Activated CD4-positive, alpha-beta T cell treated with anti-CD3 and anti-CD28 coated beads, Interleukin-2, amount 10 ng/mL, durations not matched to agents 7 days and 5 days (primary cell): ENCODE results near the gene CCR7. TPM values are rescaled to one million over a fixed set of nuclear protein-coding genes. Genes with fewer than 3 reads are reported as not detected.
A peak's percentile ranks its signal among the peaks of the same experiment; 100 is the strongest.

Experiments used
- CTCF ChIA-PET: fragments of 350-600 bp; sonication (Branson Sonifier 250); formaldehyde crosslinking; loops from one replicate; lab custom pipeline; 2021; ENCODE audit warnings: antibody characterized with exemption; lab: Charles Lee
- POLR2A ChIA-PET: fragments of 350-600 bp; sonication (Branson Sonifier 250); formaldehyde crosslinking; loops from one replicate; lab custom pipeline; 2021; ENCODE audit warnings: antibody characterized with exemption; lab: Charles Lee
- DNase-seq: peaks from one replicate; pipeline ENCODE4 v3.0.0-alpha.2; 2020
- H3K27ac Mint-ChIP-seq: one replicate; pipeline ENCODE4 v1.8.0; 2021; ENCODE audit warnings: mild to moderate bottlenecking, moderate library complexity, mixed read lengths
- H3K27me3 Mint-ChIP-seq: one replicate; pipeline ENCODE4 v1.8.0; 2021; ENCODE audit warnings: mixed read lengths
- H3K36me3 Mint-ChIP-seq: one replicate; pipeline ENCODE4 v1.8.0; 2021; ENCODE audit warnings: low read depth, mixed read lengths
- H3K4me1 Mint-ChIP-seq: one replicate; pipeline ENCODE4 v1.8.0; 2021; ENCODE audit warnings: mixed read lengths
- H3K4me3 Mint-ChIP-seq: one replicate; pipeline ENCODE4 v1.8.0; 2021; ENCODE audit warnings: mild to moderate bottlenecking, moderate library complexity, mixed read lengths
- H3K9me3 Mint-ChIP-seq: one replicate; pipeline ENCODE4 v1.8.0; 2021; ENCODE audit warnings: mixed read lengths
- total RNA-seq, 2 experiments: library from RNA; stranded (reverse); gene quantifications; one replicate each; pipeline ENCODE4 v1.2.3, GENCODE V29; 2021

CCR7 gene
- total RNA-seq = 100 to 1,000 TPM; 281 to 323 TPM

- Mint-ChIP-seq H3K36me3 (peaks cover 68% of the 10 kb centered on the region), H3K27me3 (peaks cover 3% of the 10 kb centered on the region), H3K4me1 (peaks cover 43% of the 10 kb centered on the region), H3K4me3 (peak within 1 kb of the TSS; percentile 86), H3K27ac (peak within 1 kb of the TSS; percentile 89), H3K9me3 (peaks cover 11% of the 10 kb centered on the region)
- POLR2A ChIA-PET = interaction anchor here (0.7 kb wide), 1 partner anchor 40 kb away, joined by 4 read pairs; no protein-coding TSS in a partner anchor
- CTCF ChIA-PET = interaction anchor here (0.6 to 14.8 kb wide), 8 partner anchors 11 to 1884 kb away, joined by 3 to 317 read pairs (median 4); no protein-coding TSS in a partner anchor
- peak; percentile 89 for DNase-seq
Observed at GRCh38 chr17:40564883-40565768, at the start of gene CCR7. CCR7 (minus strand) TSS chr17:40565472; CDS start chr17:40565409, 63 bp downstream.

- no peak for DNase-seq
- POLR2A ChIA-PET = interaction anchor here (1.2 to 1.5 kb wide), 2 partner anchors 53 to 54 kb away, joined by 4 to 5 read pairs; no protein-coding TSS in a partner anchor
- H3K9me3 Mint-ChIP-seq = peaks cover 2% of the 10 kb centered on the region
- peaks cover 90% of the 10 kb centered on the region for H3K4me1 Mint-ChIP-seq
- no peaks in the 10 kb centered on the region for H3K27me3 Mint-ChIP-seq
- H3K27ac Mint-ChIP-seq = peak overlapping the region; percentile 88
- peak overlapping the region; percentile 33 for H3K4me3 Mint-ChIP-seq
- H3K36me3 Mint-ChIP-seq = no peaks in the 10 kb centered on the region
- CTCF ChIA-PET = interaction anchor here (0.8 to 2.4 kb wide), 7 partner anchors 10 to 33 kb away, joined by 3 to 11 read pairs (median 6); partner anchors contain the start of gene SMARCE1
Observed at GRCh38 chr17:40614431-40615067, 49.3 kb upstream of the CCR7 start.

GRCh38 chr17:40613467-40614154, 48.3 kb upstream of the CCR7 start:
- no peak for DNase-seq

GRCh38 chr17:40612599-40613244, 47.5 kb upstream of the CCR7 start:
- peak overlapping the region; percentile 96 for H3K27ac Mint-ChIP-seq
- ChIA-PET POLR2A (interaction anchor here (1.2 kb wide), 1 partner anchor 50 kb away, joined by 5 read pairs; no protein-coding TSS in a partner anchor), CTCF (interaction anchor here (2.0 kb wide), 1 partner anchor 12 kb away, joined by 8 read pairs; no protein-coding TSS in a partner anchor)
- H3K9me3 Mint-ChIP-seq = peaks cover 3% of the 10 kb centered on the region
- DNase-seq = peak; percentile 57
- peaks cover 96% of the 10 kb centered on the region for H3K4me1 Mint-ChIP-seq
- peak overlapping the region; percentile 68 for H3K4me3 Mint-ChIP-seq
- no peaks in the 10 kb centered on the region for H3K27me3 Mint-ChIP-seq
- peaks cover 2% of the 10 kb centered on the region for H3K36me3 Mint-ChIP-seq

More at GRCh38 chr17:40613467-40614154, 48.3 kb upstream of the CCR7 start:
- Mint-ChIP-seq H3K4me3 (peak overlapping the region; percentile 68), H3K4me1 (peaks cover 90% of the 10 kb centered on the region), H3K9me3 (peaks cover 3% of the 10 kb centered on the region), H3K27ac (peak overlapping the region; percentile 96), H3K36me3 (peaks cover 2% of the 10 kb centered on the region), H3K27me3 (no peaks in the 10 kb centered on the region)
- ChIA-PET CTCF (interaction anchor here (0.7 to 2.0 kb wide), 3 partner anchors 11 to 16 kb away, joined by 3 to 8 read pairs (median 3); no protein-coding TSS in a partner anchor), POLR2A (interaction anchor here (1.2 kb wide), 1 partner anchor 51 kb away, joined by 5 read pairs; no protein-coding TSS in a partner anchor)

GRCh38 chr17:40611840-40612474, 46.7 kb upstream of the CCR7 start:
- Mint-ChIP-seq H3K27ac (peak overlapping the region; percentile 91), H3K4me3 (peak overlapping the region; percentile 25), H3K9me3 (peaks cover 3% of the 10 kb centered on the region), H3K4me1 (peaks cover 97% of the 10 kb centered on the region), H3K36me3 (peaks cover 2% of the 10 kb centered on the region), H3K27me3 (no peaks in the 10 kb centered on the region)
- DNase-seq = no peak
- ChIA-PET CTCF (interaction anchor here (0.7 to 2.0 kb wide), 4 partner anchors 10 to 50 kb away, joined by 3 to 8 read pairs (median 6); no protein-coding TSS in a partner anchor), POLR2A (interaction anchor here (1.2 kb wide), 1 partner anchor 49 kb away, joined by 5 read pairs; no protein-coding TSS in a partner anchor)

- H3K4me1 Mint-ChIP-seq = peaks cover 96% of the 10 kb centered on the region
- no peak overlapping the region for H3K4me3 Mint-ChIP-seq
- DNase-seq = no peak
- peaks cover 2% of the 10 kb centered on the region for H3K36me3 Mint-ChIP-seq
- H3K27me3 Mint-ChIP-seq = no peaks in the 10 kb centered on the region
- peak overlapping the region; percentile 72 for H3K27ac Mint-ChIP-seq
- CTCF ChIA-PET = interaction anchor here (0.6 to 2.0 kb wide), 7 partner anchors 11 to 939 kb away, joined by 3 to 8 read pairs (median 3); no protein-coding TSS in a partner anchor
- POLR2A ChIA-PET = no interaction called here
- H3K9me3 Mint-ChIP-seq = peaks cover 3% of the 10 kb centered on the region
Observed at GRCh38 chr17:40610359-40610758, 45.1 kb upstream of the CCR7 start.

GRCh38 chr17:40608061-40608581, 42.8 kb upstream of the CCR7 start:
- CTCF ChIA-PET = interaction anchor here (0.6 to 1.3 kb wide), 2 partner anchors 31 to 1494 kb away, joined by 3 to 4 read pairs; no protein-coding TSS in a partner anchor
- no peaks in the 10 kb centered on the region for H3K27me3 Mint-ChIP-seq
- POLR2A ChIA-PET = interaction anchor here (0.8 to 1.3 kb wide), 2 partner anchors 45 to 47 kb away, joined by 3 read pairs; no protein-coding TSS in a partner anchor
- peak overlapping the region; percentile 93 for H3K27ac Mint-ChIP-seq
- H3K4me1 Mint-ChIP-seq = peaks cover 96% of the 10 kb centered on the region
- peak overlapping the region; percentile 43 for H3K4me3 Mint-ChIP-seq
- peak; percentile 61 for DNase-seq
- H3K9me3 Mint-ChIP-seq = peaks cover 3% of the 10 kb centered on the region
- peaks cover 2% of the 10 kb centered on the region for H3K36me3 Mint-ChIP-seq

GRCh38 chr17:40607641-40608040, 42.4 kb upstream of the CCR7 start:
- ChIA-PET CTCF (interaction anchor here (1.3 kb wide), 1 partner anchor 31 kb away, joined by 4 read pairs; no protein-coding TSS in a partner anchor), POLR2A (interaction anchor here (0.8 to 1.3 kb wide), 2 partner anchors 44 to 46 kb away, joined by 3 read pairs; no protein-coding TSS in a partner anchor)
- peaks cover 3% of the 10 kb centered on the region for H3K9me3 Mint-ChIP-seq
- peak overlapping the region; percentile 43 for H3K4me3 Mint-ChIP-seq
- H3K27ac Mint-ChIP-seq = peak overlapping the region; percentile 93
- H3K36me3 Mint-ChIP-seq = peaks cover 6% of the 10 kb centered on the region
- DNase-seq = peak; percentile 64
- no peaks in the 10 kb centered on the region for H3K27me3 Mint-ChIP-seq
- H3K4me1 Mint-ChIP-seq = peaks cover 96% of the 10 kb centered on the region

- Mint-ChIP-seq H3K27me3 (no peaks in the 10 kb centered on the region), H3K4me3 (no peak overlapping the region), H3K9me3 (peaks cover 3% of the 10 kb centered on the region), H3K4me1 (peaks cover 97% of the 10 kb centered on the region), H3K36me3 (peaks cover 8% of the 10 kb centered on the region), H3K27ac (peak overlapping the region; percentile 98)
- CTCF ChIA-PET = no interaction called here
- no peak for DNase-seq
- POLR2A ChIA-PET = interaction anchor here (1.3 kb wide), 1 partner anchor 43 kb away, joined by 3 read pairs; no protein-coding TSS in a partner anchor
Observed at GRCh38 chr17:40606548-40607353, 41.5 kb upstream of the CCR7 start.

GRCh38 chr17:40605306-40605705, 40.0 kb upstream of the CCR7 start:
- Mint-ChIP-seq H3K4me1 (peaks cover 97% of the 10 kb centered on the region), H3K9me3 (peaks cover 3% of the 10 kb centered on the region), H3K4me3 (peak overlapping the region; percentile 45), H3K27ac (peak overlapping the region; percentile 98), H3K27me3 (no peaks in the 10 kb centered on the region), H3K36me3 (peaks cover 15% of the 10 kb centered on the region)
- CTCF ChIA-PET = interaction anchor here (1.5 to 4.5 kb wide), 3 partner anchors 14 to 44 kb away, joined by 4 to 23 read pairs (median 10); no protein-coding TSS in a partner anchor
- peak; percentile 76 for DNase-seq
- POLR2A ChIA-PET = interaction anchor here (1.0 to 2.4 kb wide), 3 partner anchors 40 to 45 kb away, joined by 3 to 10 read pairs (median 4); partner anchors contain the start of gene CCR7
